ENCODE measurements around the gene MMP3. TPM values are rescaled to one million over a fixed set of nuclear protein-coding genes. Genes with fewer than 3 reads are reported as not detected.

Gene MMP3
- polyA plus RNA-seq, 1 experiment = 2.1 TPM

- Histone ChIP-seq H3K27ac (ENCODE audit: low read depth, low read length) (no peak overlapping the region), H3K4me3 (ENCODE audit: low read depth, low read length) (no peak overlapping the region), H3K27me3 (ENCODE audit: control insufficient read depth, insufficient read depth, low read length) (peaks cover 13% of the 10 kb centered on the region), H3K9me3 (ENCODE audit: control insufficient read depth, insufficient read depth, low read length) (peaks cover 3% of the 10 kb centered on the region; the same call in 1 of the 2 replicates)
- POLR2A ChIA-PET = no interaction called here
- CTCF ChIA-PET = interaction anchor here (1.1 kb wide), 1 partner anchor 117 kb away, joined by 3 read pairs; no protein-coding TSS in a partner anchor
- no peak for DNase-seq (ENCODE audit: low read depth, low spot score)
- no peak for TF ChIP-seq CTCF (IDR thresholded peaks at IDR 0.05; ENCODE audit: low read depth, low read length)
These were observed 18.9 kb downstream of the MMP3 start for GRCh38 chr11:102824556-102824955.

- Histone ChIP-seq H3K9me3 (ENCODE audit: control insufficient read depth, insufficient read depth, low read length) (no peaks in the 10 kb centered on the region), H3K4me3 (ENCODE audit: low read depth, low read length) (no peak overlapping the region), H3K27ac (ENCODE audit: low read depth, low read length) (no peak overlapping the region), H3K27me3 (ENCODE audit: control insufficient read depth, insufficient read depth, low read length) (peaks cover 13% of the 10 kb centered on the region)
- ChIA-PET POLR2A (no interaction called here), CTCF (interaction anchor here (0.8 to 2.2 kb wide), 3 partner anchors 9 to 122 kb away, joined by 3 to 6 read pairs (median 3); no protein-coding TSS in a partner anchor)
- no peak for TF ChIP-seq CTCF (IDR thresholded peaks at IDR 0.05; ENCODE audit: low read depth, low read length)
- no peak for DNase-seq (ENCODE audit: low read depth, low spot score)
These were observed 23.9 kb downstream of the MMP3 start for GRCh38 chr11:102819491-102819890.

- POLR2A ChIA-PET = no interaction called here
- CTCF ChIA-PET = no interaction called here
- no peak overlapping the region for H3K4me3 ChIP-seq (ENCODE audit: low read depth, low read length)
These were observed 29.9 kb downstream of the MMP3 start for GRCh38 chr11:102813484-102813883.

GRCh38 chr11:102812188-102812587 lies 31.2 kb downstream of the MMP3 start:
- no peak for TF ChIP-seq CTCF (IDR thresholded peaks at IDR 0.05; ENCODE audit: low read depth, low read length)
- ChIA-PET POLR2A (no interaction called here), CTCF (interaction anchor here (0.6 to 4.2 kb wide), 4 partner anchors 10 to 230 kb away, joined by 3 to 30 read pairs (median 4); no protein-coding TSS in a partner anchor)
- Histone ChIP-seq H3K4me3 (ENCODE audit: low read depth, low read length) (no peak overlapping the region), H3K27ac (ENCODE audit: low read depth, low read length) (no peak overlapping the region), H3K27me3 (ENCODE audit: control insufficient read depth, insufficient read depth, low read length) (no peaks in the 10 kb centered on the region), H3K9me3 (ENCODE audit: control insufficient read depth, insufficient read depth, low read length) (peaks cover 6% of the 10 kb centered on the region; the same call in 1 of the 2 replicates)
- DNase-seq (ENCODE audit: low read depth, low spot score) = no peak

More at GRCh38 chr11:102813484-102813883, 29.9 kb downstream of the MMP3 start:
- DNase-seq (ENCODE audit: low read depth, low spot score) = no peak
- TF ChIP-seq CTCF (IDR thresholded peaks at IDR 0.05; ENCODE audit: low read depth, low read length) = no peak
- no peaks in the 10 kb centered on the region for H3K9me3 ChIP-seq (ENCODE audit: control insufficient read depth, insufficient read depth, low read length)
- H3K27ac ChIP-seq (ENCODE audit: low read depth, low read length) = no peak overlapping the region
- no peaks in the 10 kb centered on the region for H3K27me3 ChIP-seq (ENCODE audit: control insufficient read depth, insufficient read depth, low read length)

- no peak for DNase-seq (ENCODE audit: low read depth, low spot score)
- H3K9me3 ChIP-seq (ENCODE audit: control insufficient read depth, insufficient read depth, low read length) = peaks cover 6% of the 10 kb centered on the region; the same call in 1 of the 2 replicates
- POLR2A ChIA-PET = no interaction called here
- CTCF ChIA-PET = interaction anchor here (0.6 to 4.2 kb wide), 18 partner anchors 9 to 243 kb away, joined by 3 to 30 read pairs (median 4); no protein-coding TSS in a partner anchor
- H3K4me3 ChIP-seq (ENCODE audit: low read depth, low read length) = no peak overlapping the region
- H3K27me3 ChIP-seq (ENCODE audit: control insufficient read depth, insufficient read depth, low read length) = no peaks in the 10 kb centered on the region
- no peak overlapping the region for H3K27ac ChIP-seq (ENCODE audit: low read depth, low read length)
- peak; percentile 71 for TF ChIP-seq CTCF (IDR thresholded peaks at IDR 0.05; ENCODE audit: low read depth, low read length)
These were observed 32.3 kb downstream of the MMP3 start for GRCh38 chr11:102810950-102811660.

Measured in AG04450 (cell line).